HL-60/S4 (cell line): Measurements from ENCODE around the gene PPP2R3A.
"Not testable (repeated sequence)": the region's sequence is repeated elsewhere in the genome, so short reads cannot be mapped to it uniquely, and the experiment has no call there.

ENCODE experiments used
- in situ Hi-C: fragments of 300-500 bp; cut with MboI; formaldehyde crosslinking; loops from 2 replicates; pipeline ENCODE4 v1.14.3; 2022; ENCODE audit warnings: low sequenced_read_pairs

PPP2R3A gene

DNA sequence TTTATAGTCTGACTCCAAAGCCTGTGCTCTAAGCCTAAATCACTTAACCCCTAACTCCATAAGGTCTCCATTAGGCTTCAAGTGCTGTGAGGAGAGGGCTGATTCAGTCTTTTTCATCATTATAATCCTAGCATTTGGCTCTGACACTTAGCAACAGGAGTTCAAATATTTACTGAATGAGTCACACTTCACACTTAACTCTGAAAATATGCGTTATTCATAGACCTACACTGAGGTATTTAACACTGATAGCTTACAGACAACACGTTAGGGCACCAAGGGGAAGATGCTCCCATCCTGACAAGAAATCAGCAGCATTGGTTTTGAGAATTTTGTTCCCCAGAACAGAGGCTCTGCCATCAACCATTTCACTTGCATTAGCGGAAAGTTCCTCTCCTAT, 177.1 kb downstream of the PPP2R3A start:
- in situ Hi-C loops, result no loop called here

DNA sequence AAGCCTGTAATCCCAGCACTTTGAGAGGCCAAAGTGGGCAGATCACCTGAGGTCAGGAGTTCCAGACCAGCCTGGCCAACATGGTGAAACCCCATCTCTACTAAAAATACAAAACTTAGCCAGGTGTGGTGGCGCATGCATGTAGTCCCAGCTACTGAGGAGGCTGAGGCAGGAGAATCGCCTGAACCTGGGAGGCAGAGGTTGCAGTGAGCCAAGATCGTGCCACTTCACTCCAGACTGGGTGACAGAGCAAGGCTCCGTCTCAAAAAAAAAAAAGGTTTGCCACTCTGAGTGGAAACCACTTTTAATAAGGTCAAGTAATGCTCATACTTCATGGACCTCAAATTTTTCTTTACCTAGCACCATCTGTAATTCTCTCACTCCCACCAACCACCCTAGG, 178.9 kb downstream of the PPP2R3A start:
- in situ Hi-C loops, result not testable (repeated sequence)

DNA sequence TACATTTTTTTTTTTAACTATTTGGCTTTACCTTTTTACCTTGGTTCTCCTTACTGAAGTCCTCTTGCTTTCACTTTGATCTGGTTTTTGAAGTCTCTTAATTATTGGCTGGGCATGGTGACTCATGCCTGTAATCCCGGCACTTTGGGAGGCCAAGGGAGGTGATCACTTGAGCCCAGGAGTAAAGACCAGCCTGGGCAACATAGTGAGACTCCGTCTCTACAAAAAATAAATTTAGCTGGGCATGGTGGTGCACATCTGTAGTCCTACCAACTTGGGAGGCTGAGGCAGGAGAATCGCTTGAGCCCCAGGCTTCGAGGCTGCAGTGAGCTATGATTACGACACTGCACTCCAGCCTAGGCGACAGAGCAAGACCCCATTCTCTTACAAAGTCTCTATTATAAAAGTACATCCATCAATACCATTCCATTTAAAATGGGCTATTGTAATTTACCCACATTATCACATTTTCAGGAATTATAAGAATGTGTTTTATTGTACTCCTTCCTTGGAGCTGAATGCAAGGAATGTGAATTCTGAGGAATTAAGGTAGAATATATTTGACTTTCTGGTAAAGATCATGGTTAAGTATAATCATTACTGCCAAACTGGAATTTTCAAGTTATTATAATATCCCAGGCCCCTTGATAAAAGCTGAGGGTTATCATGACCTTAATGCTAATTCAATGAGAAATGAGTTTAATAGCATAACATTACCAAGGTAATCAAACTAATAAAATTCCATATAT, 181.6 kb downstream of the PPP2R3A start:
- in situ Hi-C loops, result no loop called here

DNA sequence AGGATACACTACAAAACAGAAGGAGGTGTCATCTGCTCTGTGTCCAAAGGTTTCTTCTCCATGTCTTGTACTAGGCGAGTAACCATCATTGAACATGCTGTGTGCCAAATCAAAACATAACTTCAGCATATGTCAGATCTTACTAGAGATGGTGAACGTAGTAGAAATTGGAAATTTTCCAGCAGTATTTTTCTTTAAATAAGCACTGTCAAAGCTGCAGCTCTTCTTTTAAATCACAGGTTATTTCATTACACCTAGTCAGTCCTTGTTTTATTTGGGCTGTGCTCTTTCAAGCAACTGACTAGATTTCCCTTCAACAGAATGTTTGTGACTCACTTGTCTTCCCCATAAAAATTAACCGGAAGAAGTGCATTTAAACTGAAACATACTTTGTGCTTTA, 184.1 kb downstream of the PPP2R3A start:
- in situ Hi-C loops, result no loop called here

DNA sequence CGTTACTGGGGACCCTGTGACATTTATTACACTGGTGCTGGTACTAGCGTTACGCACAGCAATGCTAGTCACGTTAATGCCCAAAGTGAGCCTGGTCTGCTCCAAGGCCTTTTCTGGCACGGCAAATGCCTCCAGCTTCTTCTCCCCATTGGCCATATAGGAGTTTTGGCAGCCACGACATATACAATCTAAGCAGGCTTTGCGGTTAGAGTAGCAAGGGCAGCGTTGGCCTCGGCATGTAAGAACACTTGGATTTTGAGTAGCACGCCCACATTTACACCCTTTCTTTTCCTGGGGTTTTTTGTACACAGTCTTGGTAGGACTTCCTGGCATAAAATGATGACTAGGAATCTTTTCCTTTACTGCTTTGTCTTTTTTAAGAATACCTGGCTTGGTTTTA, 185.7 kb downstream of the PPP2R3A start:
- in situ Hi-C loops, result no loop called here

DNA sequence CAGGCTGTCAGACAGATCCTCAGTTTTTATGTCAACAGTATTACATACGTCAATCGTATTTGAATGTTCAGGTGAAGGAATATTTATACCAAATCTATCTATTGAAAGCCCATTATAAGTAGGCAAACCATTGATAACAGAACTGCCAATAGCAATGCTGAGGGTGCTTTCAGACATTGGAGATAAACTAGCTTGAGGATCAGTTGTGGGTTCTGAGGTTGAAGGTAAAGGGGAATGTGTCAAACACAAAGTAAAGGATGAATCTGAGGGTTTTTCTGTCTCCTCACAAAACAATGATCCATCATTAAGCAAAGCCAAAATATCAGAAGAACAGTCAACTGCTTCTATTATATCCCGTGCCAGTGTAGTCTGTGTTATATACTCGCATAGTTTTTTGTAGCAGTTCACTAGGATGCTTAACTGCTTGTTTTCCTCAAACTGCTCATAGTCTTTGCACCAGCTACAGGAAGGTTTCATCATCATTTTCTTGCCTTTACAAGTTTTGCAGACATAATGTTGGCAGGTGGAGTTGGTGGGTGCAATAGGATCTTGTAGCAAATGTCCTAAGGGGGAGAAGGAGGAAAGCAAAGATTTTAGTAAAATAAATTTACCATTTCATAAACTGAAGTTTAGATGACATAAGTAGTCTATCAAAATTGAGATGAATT, 186.8 kb downstream of the PPP2R3A start:
- in situ Hi-C loops, result no loop called here

DNA sequence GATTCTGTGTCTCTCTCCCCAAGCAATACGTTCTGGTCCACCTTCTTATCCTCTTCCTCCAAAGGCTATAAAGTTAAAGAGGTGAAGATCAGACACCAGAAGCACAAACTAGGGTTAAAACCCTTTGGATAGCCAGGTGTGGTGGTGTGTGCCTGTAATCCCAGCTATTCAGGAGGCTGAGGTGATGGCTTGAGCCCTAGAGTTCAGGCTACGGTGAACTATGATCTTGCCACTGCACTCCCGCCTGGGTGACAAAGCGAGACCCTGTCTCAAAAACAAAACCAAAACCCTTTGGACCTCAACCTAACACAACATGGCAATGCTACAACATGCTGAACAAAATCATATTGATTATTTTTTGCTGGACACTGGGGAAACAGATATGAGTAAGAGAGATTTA, 187.4 kb downstream of the PPP2R3A start:
- in situ Hi-C loops, result no loop called here

DNA sequence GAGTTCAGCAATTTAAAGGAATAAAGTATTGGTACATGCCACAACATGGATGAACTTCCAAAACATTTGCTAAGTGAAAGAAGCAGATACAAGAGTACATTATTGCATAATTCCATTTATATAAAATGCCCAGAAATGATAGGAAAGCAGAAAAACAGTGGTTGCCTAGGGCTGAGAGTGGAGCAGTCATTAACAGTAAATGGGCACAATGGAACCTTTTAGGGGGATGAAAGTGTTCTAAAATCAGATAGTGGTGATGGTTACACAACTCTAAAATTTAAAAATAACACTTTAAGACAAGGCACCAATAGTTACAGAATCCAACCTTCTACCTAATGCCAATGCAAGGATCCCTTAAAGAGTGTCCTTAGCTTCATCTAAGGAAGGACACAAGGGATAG, 196.0 kb downstream of the PPP2R3A start:
- in situ Hi-C loops, result no loop called here

DNA sequence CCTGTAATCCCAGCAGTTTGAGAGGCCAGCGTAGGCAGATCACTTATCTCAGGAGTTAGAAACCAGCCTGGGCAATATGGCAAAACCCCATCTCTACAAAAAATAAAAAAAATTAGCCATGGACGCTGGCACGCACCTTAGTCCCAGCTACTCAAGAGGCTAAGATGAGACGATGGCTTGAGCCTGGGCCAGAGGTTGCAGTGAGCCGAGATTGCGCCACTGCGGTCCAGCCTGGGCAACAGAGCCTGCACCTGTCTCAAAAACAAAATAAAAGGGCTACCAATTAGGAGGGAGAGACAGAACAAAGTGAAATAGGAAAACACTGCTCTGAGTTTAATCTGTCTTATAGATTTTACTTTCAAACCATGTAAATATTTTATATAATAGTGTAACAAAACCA, 196.8 kb downstream of the PPP2R3A start:
- in situ Hi-C loops, result no loop called here

DNA sequence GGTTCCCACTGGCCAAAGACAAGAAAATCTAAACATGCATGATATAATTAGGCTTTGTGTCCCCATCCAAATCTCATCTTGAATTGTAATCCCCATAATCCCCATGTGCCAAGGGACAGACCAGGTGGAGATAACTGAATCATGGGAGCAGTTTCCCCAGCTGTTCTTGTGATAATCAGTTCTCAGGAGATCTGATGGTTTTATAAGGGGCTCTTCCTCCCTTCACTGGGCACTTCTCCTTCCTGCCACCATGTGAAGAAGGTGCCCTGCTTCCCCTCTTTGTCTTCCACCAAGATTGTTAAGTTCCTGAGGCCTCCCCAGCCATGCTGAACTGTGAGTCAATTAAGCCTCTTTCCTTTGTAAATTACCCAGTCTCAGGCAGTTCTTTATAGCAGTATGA, 198.1 kb downstream of the PPP2R3A start:
- in situ Hi-C loops, result not testable (repeated sequence)

DNA sequence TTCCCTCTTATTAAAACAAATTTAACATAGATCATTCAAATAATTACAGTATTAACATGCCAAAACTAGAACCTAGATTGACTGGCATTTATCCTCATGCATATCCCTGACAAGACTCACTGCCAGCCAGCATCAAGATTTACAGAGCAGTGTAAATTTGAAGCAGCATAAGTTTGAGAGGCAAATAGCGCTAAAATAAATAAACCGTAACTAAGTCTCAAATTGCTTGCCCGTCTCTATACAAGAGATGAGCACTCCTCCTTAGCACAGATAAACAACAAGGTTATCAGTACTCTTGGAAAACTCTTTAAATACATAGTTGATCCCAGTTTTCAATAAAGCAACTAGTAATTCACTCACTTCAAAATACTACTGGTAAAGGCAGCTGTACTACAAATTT, 201.0 kb downstream of the PPP2R3A start:
- in situ Hi-C loops, result no loop called here

DNA sequence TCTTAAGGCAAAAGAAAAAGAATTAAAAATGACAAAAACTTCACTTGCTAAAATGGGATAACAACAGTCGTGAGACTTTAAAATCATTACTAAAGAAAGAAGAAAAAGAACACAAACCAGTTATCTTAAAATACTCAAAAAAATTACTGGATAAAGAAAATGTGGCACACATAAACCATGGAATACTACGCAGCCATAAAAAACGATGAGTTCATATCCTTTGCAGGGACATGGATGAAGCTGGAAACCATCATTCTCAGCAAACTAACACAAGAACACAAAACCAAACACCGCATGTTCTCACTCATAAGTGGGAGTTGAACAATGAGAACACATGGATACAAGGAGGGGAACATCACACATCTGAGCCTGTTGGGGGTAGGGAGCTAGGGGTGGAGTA, 202.7 kb downstream of the PPP2R3A start:
- in situ Hi-C loops, result not testable (repeated sequence)

DNA sequence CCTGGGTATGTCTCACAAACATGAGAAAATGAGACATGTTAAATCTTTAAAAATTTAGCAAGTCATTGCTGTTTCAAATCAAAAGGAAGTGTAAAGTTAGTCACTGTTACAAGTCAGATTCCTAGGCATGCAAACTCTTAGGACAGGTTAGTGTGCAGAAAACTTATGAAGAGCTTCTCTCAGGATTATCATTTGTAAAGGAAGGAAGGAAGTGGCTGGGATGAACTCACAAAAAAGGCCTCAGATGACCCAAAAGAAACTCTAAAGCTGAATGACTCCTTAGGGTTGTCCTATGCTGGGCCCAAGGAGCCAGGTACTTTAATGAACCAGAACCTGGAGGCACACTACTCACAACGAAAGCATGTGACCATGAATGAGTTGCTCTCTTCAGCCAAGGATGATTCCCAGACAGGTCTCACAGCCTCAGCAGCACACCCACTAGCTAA, 205.6 kb downstream of the PPP2R3A start:
- in situ Hi-C loops, result no loop called here

DNA sequence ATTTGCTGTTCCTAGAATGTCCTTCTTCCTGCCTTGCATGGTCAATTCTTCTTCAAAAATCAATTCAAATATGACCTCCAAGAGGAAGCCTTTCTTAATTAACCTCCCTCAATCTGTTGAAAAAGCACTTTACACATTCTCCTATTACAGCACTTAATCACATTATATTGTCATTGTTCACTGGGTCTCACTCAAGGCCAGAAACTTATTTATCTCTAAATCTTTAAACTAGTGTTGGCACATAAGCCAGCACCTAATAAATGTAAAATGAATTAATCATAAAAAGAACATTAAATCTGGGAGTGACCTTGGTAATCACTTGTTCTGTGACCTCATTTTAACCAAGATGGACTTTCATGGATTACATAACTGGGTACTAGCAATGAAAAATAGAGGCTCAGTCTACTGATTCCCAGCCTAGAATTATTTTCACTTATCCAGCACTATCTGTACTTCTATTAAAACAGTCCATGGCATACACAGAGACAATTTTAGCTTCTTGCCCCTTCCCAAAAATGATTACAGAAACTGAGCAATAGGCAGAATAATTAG, 208.5 kb downstream of the PPP2R3A start:
- in situ Hi-C loops, result no loop called here

DNA sequence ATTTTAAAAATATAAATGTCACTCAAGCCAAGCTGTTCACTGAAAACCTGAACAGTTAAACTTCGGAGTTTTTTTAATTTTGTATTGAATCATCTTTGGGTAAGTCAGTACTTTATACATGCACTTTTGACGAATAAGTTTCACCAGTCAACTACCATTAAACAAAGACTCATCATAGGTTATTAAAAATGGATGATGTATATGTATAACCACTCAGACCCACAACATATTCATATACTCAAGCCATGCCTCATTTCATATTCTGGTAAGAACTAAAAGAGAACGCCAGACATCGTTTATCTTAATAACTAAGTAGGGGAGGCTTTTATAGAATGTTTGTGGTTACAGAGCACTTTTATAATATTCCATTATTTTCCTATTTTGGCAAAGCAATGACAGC, 212.3 kb downstream of the PPP2R3A start:
- in situ Hi-C loops, result no loop called here

DNA sequence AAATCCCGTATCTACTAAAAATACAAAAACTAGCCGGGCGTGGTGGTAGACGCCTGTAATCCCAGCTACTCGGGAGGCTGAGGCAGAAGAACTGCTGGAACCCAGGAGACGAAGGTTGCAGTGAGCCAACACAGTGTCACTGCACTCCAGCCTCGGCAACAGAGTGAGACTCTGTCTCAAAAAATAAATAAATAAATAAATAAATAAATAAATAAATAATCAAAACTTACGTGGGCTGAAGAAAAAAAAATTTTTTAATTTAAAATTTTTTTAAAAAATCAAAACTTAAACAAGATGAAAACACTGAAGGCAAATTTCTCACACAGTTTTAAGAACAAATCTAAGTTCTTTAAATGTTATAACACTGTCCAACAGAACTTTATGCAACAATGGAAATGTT, 216.2 kb downstream of the PPP2R3A start:
- in situ Hi-C loops, result no loop called here

DNA sequence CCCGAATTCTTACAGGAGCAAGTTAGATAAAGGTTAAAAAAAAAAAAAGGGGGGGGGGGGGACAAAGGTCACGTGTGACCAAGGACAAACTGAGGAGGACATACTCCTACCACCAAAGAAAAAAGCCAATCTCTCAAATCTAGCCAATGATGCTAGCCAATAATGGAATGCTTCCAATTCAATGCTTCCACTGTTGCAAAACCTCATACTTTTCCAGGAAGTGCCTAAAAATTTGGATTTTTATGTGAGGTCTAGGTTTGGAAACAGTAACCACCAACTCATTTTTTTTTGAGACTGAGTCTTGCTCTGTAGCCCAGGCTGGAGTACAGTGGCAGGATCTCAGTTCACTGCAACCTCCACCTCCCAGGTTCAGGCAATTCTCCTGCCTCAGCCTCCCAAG, 219.2 kb downstream of the PPP2R3A start:
- in situ Hi-C loops, result no loop called here

DNA sequence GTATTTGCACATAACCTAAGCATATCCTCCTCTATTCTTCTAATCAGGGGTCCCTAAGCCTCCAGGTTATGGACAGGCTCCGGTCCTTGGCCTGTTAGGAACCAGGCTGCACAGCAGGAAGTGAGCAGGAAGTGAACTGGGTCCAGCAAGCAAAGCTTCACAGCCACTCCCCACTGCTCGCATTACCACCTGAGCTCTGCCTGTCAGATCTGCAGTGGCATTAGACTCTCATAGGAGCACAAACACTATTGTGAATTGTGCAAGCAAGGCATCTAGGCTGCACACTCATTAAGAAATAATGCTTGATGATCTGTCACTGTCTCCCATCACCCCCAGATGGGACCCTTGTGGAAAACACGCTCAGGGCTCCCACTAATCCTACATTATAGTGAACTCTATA, 220.8 kb downstream of the PPP2R3A start:
- in situ Hi-C loops, result no loop called here

DNA sequence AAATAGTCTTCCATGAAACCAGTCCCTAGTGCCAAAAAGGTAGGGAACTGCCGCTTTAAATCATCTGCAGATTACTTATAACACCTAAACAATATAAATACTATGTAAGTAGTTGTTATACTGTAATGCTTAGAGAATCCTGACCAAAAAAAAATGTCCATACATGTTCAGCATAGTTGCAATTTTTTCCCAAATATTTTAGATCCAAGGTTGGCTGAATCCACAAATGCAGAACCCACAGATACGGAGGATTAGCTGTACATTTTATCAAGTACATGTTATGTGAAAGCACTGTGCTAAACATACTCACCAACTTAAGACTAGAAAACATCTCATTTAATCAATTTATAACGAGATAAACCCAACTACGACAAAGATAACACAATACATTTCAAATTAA, 221.3 kb downstream of the PPP2R3A start:
- in situ Hi-C loops, result no loop called here

DNA sequence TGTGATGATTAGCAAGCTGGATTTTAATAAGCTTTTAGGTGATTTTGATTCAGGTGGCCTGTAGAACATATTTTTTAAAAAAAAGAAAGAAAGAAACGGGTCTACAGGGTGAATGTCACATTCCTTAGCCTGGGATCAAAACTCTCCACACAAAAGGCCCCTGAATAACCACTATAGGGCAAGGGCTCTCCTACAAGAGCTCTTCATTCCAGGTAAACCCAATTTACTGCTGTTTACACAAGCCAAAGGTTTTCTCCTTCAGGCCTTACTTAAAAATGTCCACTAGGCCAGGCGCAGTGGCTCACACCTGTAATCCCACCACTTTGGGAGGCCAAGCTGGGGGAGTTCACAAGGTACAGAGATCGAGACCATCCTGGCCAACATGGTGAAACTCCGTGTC, 222.3 kb downstream of the PPP2R3A start:
- in situ Hi-C loops, result no loop called here

DNA sequence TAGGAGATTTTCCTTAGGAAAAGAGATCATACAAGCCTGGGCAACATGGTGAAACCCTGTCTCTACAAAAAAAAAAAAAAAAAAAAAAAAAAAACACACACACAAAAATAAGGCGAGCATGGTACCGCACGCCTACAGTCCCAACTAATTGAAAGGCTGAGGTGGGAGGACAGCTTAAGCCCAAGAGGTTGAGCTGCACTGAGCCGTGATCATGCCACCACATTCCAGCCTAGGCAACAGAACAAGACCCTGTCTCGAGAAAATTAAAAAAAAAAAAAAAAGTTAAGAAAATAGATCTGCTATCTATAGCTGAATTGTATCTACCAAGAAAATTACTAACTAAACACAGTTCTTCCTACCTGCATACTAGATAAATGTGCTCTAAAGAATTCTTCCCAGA, 223.5 kb downstream of the PPP2R3A start:
- in situ Hi-C loops, result no loop called here

DNA sequence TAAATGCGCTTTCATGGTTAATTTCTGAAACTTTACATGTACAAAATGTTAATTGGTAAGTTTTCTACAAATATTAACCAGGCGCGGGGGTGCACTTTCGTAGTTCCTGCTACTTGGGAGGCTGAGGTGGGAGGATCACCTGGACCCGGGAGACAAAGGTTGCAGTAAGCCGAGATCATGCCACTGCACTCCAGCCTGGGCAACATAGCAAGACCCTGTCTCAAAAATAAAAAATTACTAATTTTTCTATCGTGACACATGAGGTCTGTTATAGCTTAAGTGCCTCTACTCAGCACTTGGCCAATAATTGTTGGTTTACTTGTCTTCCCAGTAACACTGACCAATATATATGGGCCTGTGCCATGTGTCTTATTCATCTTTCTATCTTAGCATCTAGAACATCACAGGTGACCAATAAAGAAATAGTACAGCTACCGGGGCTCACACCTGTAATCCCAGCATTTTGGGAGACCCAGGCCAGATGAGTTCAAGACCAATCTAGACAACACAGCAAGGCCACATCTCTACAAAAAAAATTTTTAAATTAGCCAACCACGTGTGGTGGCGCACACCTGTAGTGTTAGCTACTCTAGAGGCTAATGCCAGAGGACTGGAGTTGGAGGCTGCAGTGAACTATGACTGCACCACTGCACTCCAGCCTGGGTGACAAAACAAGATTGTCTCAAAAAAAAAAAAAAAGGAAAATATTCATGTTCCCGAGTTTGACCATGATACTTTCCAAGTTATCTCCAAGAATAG, 224.5 kb downstream of the PPP2R3A start:
- in situ Hi-C loops, result no loop called here
